HL-60 (cell line): ENCODE data around the gene CACNA2D1.

ENCODE experiments used
- POLR2AphosphoS5 ChIP-seq: IDR thresholded peaks from 2 replicates; pipeline ENCODE4 v1.6.1; 2012; ENCODE audit warnings: low read depth
- TF ChIP-seq, protein P1 (sequence below): IDR thresholded peaks from one replicate; pipeline ENCODE4 v1.5.1; 2011; ENCODE audit warnings: low read length, control low read depth, inconsistent platforms; ENCODE audit not compliant: insufficient read depth

DNA sequence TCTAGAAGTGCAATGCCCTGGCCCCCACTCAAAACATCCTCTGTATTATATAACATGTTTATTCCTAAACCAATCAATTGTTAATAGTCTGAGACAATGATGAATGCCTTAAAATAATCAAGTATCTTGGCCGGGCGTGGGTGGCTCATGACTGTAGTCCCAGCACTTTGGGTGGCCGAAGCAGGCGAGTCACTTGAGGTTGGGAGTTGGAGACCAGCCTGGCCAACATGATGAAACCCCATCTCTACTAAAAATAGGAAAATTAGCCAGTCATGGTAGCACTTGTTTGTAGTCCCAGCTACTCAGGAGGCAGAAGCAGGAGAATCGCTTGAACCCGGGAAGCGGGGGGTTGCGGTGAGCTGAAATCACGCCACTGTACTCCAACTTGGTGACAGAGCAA, 29.4 kb upstream of the CACNA2D1 start:
- TF ChIP-seq, protein P1, sequence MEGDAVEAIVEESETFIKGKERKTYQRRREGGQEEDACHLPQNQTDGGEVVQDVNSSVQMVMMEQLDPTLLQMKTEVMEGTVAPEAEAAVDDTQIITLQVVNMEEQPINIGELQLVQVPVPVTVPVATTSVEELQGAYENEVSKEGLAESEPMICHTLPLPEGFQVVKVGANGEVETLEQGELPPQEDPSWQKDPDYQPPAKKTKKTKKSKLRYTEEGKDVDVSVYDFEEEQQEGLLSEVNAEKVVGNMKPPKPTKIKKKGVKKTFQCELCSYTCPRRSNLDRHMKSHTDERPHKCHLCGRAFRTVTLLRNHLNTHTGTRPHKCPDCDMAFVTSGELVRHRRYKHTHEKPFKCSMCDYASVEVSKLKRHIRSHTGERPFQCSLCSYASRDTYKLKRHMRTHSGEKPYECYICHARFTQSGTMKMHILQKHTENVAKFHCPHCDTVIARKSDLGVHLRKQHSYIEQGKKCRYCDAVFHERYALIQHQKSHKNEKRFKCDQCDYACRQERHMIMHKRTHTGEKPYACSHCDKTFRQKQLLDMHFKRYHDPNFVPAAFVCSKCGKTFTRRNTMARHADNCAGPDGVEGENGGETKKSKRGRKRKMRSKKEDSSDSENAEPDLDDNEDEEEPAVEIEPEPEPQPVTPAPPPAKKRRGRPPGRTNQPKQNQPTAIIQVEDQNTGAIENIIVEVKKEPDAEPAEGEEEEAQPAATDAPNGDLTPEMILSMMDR: no peak
- TF ChIP-seq POLR2AphosphoS5: no peak
